ENCODE results near the gene CHAD. TPM values are rescaled to one million over a fixed set of nuclear protein-coding genes. Genes with fewer than 3 reads are reported as not detected.

The CHAD gene
- total and polyA plus RNA-seq, 2 of the 13 experiments (the other 11 are each of a cell fraction or from before 2014, with no cell fraction given) = 1.4 TPM; not detected in 1

- Histone ChIP-seq H4K20me1 (ENCODE audit: insufficient read depth, low read length) (no peaks in the 10 kb centered on the region), H2AFZ (ENCODE audit: low read length) (no peak overlapping the region), H3K9ac (ENCODE audit: insufficient read depth, low read depth, low read length) (no peak overlapping the region), H3K4me1 (ENCODE audit: insufficient read depth, low read length) (peaks cover 78% of the 10 kb centered on the region), H3K27ac (ENCODE audit: extremely low read length, insufficient read depth, low read length) (peak overlapping the region; percentile 42), H3K4me3 (replicated peaks in 1 of 3; ENCODE audit: insufficient read depth in 1 of 3, low read depth in 2 of 3, low read length in 3 of 3) (peak overlapping the region in 1 of 3 experiments; percentile 23; a peak in 2 of 6 replicates), H3K79me2 (ENCODE audit: insufficient read depth, low read length) (peaks cover 19% of the 10 kb centered on the region), H3K4me2 (ENCODE audit: low read depth, low read length) (peak overlapping the region; percentile 100), H3K27me3 (ENCODE audit: control insufficient read depth in 1 of 2, insufficient read depth in 2 of 2, low read length in 2 of 2) (no peaks in the 10 kb centered on the region; a peak in 1 of 5 replicates), H3K36me3 (replicated peaks in 1 of 2; ENCODE audit: control insufficient read depth in 1 of 2, insufficient read depth in 2 of 2, low read length in 2 of 2) (no peaks in the 10 kb centered on the region), H3K9me3 (ENCODE audit: low read length) (no peaks in the 10 kb centered on the region)
- ChIA-PET CTCF (ENCODE audit: low intra/inter-chr PET ratio, low total read pairs) (no interaction called here), POLR2A (no interaction called here)
- in situ Hi-C loops (cut with HindIII; ENCODE audit: extremely low pct_ligation_motif_present, low pct_unique_long_range_greater_than_20kb) (no loop called here), intact Hi-C loops (cut with micrococcal nuclease; ENCODE audit: unreplicated experiment) (loop anchor here (1.0 kb wide), 1 partner anchor 26 kb away; the partner anchor contains the start of gene LRRC59)
- peak; percentile 62 for FAIRE-seq
- ATAC-seq = peak; percentile 10
- DNase-seq (ENCODE audit: low spot score) = peak; percentile 92
- no TSS peak for BruUV-seq (replicated peaks)
- WGBS (ENCODE audit: low lambda C conversion rate) = 9% methylated on average over 6 of the region's 6 CpGs
- TF ChIP-seq, protein P1, sequence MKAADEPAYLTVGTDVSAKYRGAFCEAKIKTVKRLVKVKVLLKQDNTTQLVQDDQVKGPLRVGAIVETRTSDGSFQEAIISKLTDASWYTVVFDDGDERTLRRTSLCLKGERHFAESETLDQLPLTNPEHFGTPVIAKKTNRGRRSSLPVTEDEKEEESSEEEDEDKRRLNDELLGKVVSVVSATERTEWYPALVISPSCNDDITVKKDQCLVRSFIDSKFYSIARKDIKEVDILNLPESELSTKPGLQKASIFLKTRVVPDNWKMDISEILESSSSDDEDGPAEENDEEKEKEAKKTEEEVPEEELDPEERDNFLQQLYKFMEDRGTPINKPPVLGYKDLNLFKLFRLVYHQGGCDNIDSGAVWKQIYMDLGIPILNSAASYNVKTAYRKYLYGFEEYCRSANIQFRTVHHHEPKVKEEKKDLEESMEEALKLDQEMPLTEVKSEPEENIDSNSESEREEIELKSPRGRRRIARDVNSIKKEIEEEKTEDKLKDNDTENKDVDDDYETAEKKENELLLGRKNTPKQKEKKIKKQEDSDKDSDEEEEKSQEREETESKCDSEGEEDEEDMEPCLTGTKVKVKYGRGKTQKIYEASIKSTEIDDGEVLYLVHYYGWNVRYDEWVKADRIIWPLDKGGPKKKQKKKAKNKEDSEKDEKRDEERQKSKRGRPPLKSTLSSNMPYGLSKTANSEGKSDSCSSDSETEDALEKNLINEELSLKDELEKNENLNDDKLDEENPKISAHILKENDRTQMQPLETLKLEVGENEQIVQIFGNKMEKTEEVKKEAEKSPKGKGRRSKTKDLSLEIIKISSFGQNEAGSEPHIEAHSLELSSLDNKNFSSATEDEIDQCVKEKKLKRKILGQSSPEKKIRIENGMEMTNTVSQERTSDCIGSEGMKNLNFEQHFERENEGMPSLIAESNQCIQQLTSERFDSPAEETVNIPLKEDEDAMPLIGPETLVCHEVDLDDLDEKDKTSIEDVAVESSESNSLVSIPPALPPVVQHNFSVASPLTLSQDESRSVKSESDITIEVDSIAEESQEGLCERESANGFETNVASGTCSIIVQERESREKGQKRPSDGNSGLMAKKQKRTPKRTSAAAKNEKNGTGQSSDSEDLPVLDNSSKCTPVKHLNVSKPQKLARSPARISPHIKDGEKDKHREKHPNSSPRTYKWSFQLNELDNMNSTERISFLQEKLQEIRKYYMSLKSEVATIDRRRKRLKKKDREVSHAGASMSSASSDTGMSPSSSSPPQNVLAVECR (CRISPR knock-in tag; IDR thresholded peaks at IDR 0.05; ENCODE audit: borderline replicate concordance) = peak; percentile 47; the same call in 1 of the 2 replicates
- TF ChIP-seq GTF2F1 (IDR thresholded peaks at IDR 0.05; ENCODE audit: low read length) = no peak
- TF ChIP-seq ZNF431 (CRISPR knock-in tag; IDR thresholded peaks at IDR 0.05; ENCODE audit: borderline replicate concordance, low read depth) = no peak
- TF ChIP-seq KLF6 (CRISPR knock-in tag; IDR thresholded peaks at IDR 0.05) = peak; percentile 91; the same call in 1 of the 2 replicates
- TF ChIP-seq NCOR1 (IDR thresholded peaks at IDR 0.05; ENCODE audit: borderline replicate concordance, low read length) = peak; percentile 90; the same call in 1 of the 2 replicates
- no peak for TF ChIP-seq GABPA (IDR thresholded peaks at IDR 0.05; ENCODE audit: low read depth, low read length)
- TF ChIP-seq GABPA (CRISPR knock-in tag; IDR thresholded peaks at IDR 0.05; ENCODE audit: low read depth) = no peak
- TF ChIP-seq KAT7 (CRISPR knock-in tag; IDR thresholded peaks at IDR 0.05; ENCODE audit: borderline replicate concordance) = no peak
- TF ChIP-seq ZNF879 (CRISPR knock-in tag; IDR thresholded peaks at IDR 0.05) = no peak
- TF ChIP-seq FOXJ3 (CRISPR knock-in tag; IDR thresholded peaks at IDR 0.05; ENCODE audit: borderline replicate concordance) = peak; percentile 48; the same call in 1 of the 2 replicates
- TF ChIP-seq TGIF2 (CRISPR knock-in tag; IDR thresholded peaks at IDR 0.05) = 0 out of 2 replicates have a peak, but pooled peaks have one; percentile 63
- TF ChIP-seq SIX1 (CRISPR knock-in tag; IDR thresholded peaks at IDR 0.05; ENCODE audit: borderline replicate concordance) = peak; percentile 62; the same call in 1 of the 2 replicates
- no peak for TF ChIP-seq ZNF468 (CRISPR knock-in tag; IDR thresholded peaks at IDR 0.05)
- no peak for TF ChIP-seq XRCC5 (optimal IDR thresholded peaks at IDR 0.05; ENCODE audit: low read length)
- TF ChIP-seq, protein P2, sequence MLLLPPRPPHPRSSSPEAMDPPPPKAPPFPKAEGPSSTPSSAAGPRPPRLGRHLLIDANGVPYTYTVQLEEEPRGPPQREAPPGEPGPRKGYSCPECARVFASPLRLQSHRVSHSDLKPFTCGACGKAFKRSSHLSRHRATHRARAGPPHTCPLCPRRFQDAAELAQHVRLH (CRISPR knock-in tag; IDR thresholded peaks at IDR 0.05; ENCODE audit: borderline replicate concordance, low read depth) = peak; percentile 32; the same call in 1 of the 2 replicates
- peak; percentile 87 for TF ChIP-seq NCOA2 (CRISPR knock-in tag; IDR thresholded peaks at IDR 0.05)
- TF ChIP-seq FOXO1 (CRISPR knock-in tag; IDR thresholded peaks at IDR 0.05) = peak; percentile 79; the same call in 1 of the 2 replicates
- no peak for TF ChIP-seq TP53 (CRISPR knock-in tag; conservative IDR thresholded peaks at IDR 0.05)
- TF ChIP-seq NFKBIZ (CRISPR knock-in tag; IDR thresholded peaks at IDR 0.05) = peak; percentile 92; the same call in 1 of the 2 replicates
- no peak for TF ChIP-seq HMGA1 (CRISPR knock-in tag; conservative IDR thresholded peaks at IDR 0.05)
These were observed 45.0 kb downstream of the CHAD start for GRCh38 chr17:50423553-50424159.
